Measurements from ENCODE around the gene SZT2.
"Not testable (repeated sequence)": the region's sequence is repeated elsewhere in the genome, so short reads cannot be mapped to it uniquely, and the experiment has no call there.

The SZT2 gene

GRCh38 chr1:43360616-43361015 lies 29.1 kb upstream of the SZT2 start:
- DNase-seq (ENCODE audit: low read depth in 2 of 2, low spot score in 1 of 2) = no peak

- no peak for DNase-seq (ENCODE audit: low read depth in 2 of 2, low spot score in 1 of 2)
Observed at GRCh38 chr1:43363283-43363934, 26.3 kb upstream of the SZT2 start.

GRCh38 chr1:43363935-43364525 lies 25.7 kb upstream of the SZT2 start:
- no peak for DNase-seq (ENCODE audit: low read depth in 2 of 2, low spot score in 1 of 2)

- DNase-seq (ENCODE audit: low read depth in 2 of 2, low spot score in 1 of 2) = no peak
Observed at GRCh38 chr1:43365678-43366077, 24.0 kb upstream of the SZT2 start.

- no peak for DNase-seq (ENCODE audit: low read depth in 2 of 2, low spot score in 1 of 2)
Observed at GRCh38 chr1:43366179-43366578, 23.5 kb upstream of the SZT2 start.

- DNase-seq (ENCODE audit: low read depth in 2 of 2, low spot score in 1 of 2) = no peak
Observed at GRCh38 chr1:43366601-43367025, 23.1 kb upstream of the SZT2 start.

- DNase-seq (ENCODE audit: low read depth in 2 of 2, low spot score in 1 of 2) = peak; percentile 11 to 22
Observed at GRCh38 chr1:43367026-43367903, 22.4 kb upstream of the SZT2 start.

GRCh38 chr1:43367904-43368645 lies 21.6 kb upstream of the SZT2 start, which contains the start of gene ELOVL1:
Gene ELOVL1 (minus strand): TSS chr1:43368011. CDS start chr1:43365609, 2,402 bp downstream.
- peak; percentile 58 to 75 for DNase-seq (ENCODE audit: low read depth in 2 of 2, low spot score in 1 of 2)

GRCh38 chr1:43368646-43369020 lies 21.1 kb upstream of the SZT2 start:
- no peak for DNase-seq (ENCODE audit: low read depth in 2 of 2, low spot score in 1 of 2)

- not testable (repeated sequence) for DNase-seq (ENCODE audit: low read depth in 2 of 2, low spot score in 1 of 2)
Observed at GRCh38 chr1:43369779-43370178, 19.9 kb upstream of the SZT2 start.

- no peak for DNase-seq (ENCODE audit: low read depth in 2 of 2, low spot score in 1 of 2)
Observed at GRCh38 chr1:43370564-43370963, 19.1 kb upstream of the SZT2 start.

- no peak for DNase-seq (ENCODE audit: low read depth in 2 of 2, low spot score in 1 of 2)
Observed at GRCh38 chr1:43372172-43372571, 17.5 kb upstream of the SZT2 start.

GRCh38 chr1:43373066-43373940 lies 16.4 kb upstream of the SZT2 start:
- DNase-seq (ENCODE audit: low read depth in 2 of 2, low spot score in 1 of 2) = no peak

GRCh38 chr1:43376723-43377235 lies 12.9 kb upstream of the SZT2 start:
- no peak for DNase-seq (ENCODE audit: low read depth in 2 of 2, low spot score in 1 of 2)

- DNase-seq (ENCODE audit: low read depth in 2 of 2, low spot score in 1 of 2) = no peak
Observed at GRCh38 chr1:43377831-43378230, 11.9 kb upstream of the SZT2 start.

GRCh38 chr1:43379476-43379875 lies 10.2 kb upstream of the SZT2 start:
- no peak for DNase-seq (ENCODE audit: low read depth in 2 of 2, low spot score in 1 of 2)

GRCh38 chr1:43381612-43382011 lies 8.1 kb upstream of the SZT2 start:
- no peak for DNase-seq (ENCODE audit: low read depth in 2 of 2, low spot score in 1 of 2)

- DNase-seq (ENCODE audit: low read depth in 2 of 2, low spot score in 1 of 2) = no peak
Observed at GRCh38 chr1:43382027-43382779, 7.5 kb upstream of the SZT2 start.

- no peak for DNase-seq (ENCODE audit: low read depth in 2 of 2, low spot score in 1 of 2)
Observed at GRCh38 chr1:43383449-43383848, 6.2 kb upstream of the SZT2 start.

All from stimulated activated CD8-positive, alpha-beta memory T cell treated with anti-CD3 and anti-CD28 coated beads, Interleukin-4, amount 100 ng/mL, for 4 hours (primary cell).